ENCODE results near the gene HOXD12.

The HOXD12 gene

GRCh38 chr2:176115883-176116813 lies 16.6 kb downstream of the HOXD12 start, which contains the start of gene HOXD10:
Gene HOXD10, plus strand, starts transcription at chr2:176116778. Its CDS starts 56 bp downstream, at chr2:176116834.
- peak in 2 of 10 donors; percentile 79 to 80 for DNase-seq
- intact Hi-C loops (cut with DNase I), result no loop called here

GRCh38 chr2:176117162-176117822 lies 17.7 kb downstream of the HOXD12 start:
- intact Hi-C loops (cut with DNase I), result no loop called here
- peak in 2 of 10 donors; percentile 71 to 75 for DNase-seq

GRCh38 chr2:176117823-176118371 lies 18.3 kb downstream of the HOXD12 start:
- DNase-seq, result no peak
- intact Hi-C loops (cut with DNase I), result no loop called here

GRCh38 chr2:176118601-176119339 lies 19.2 kb downstream of the HOXD12 start:
- DNase-seq, result no peak
- intact Hi-C loops (cut with DNase I), result no loop called here

GRCh38 chr2:176120364-176121189 lies 21.0 kb downstream of the HOXD12 start:
- intact Hi-C loops (cut with DNase I), result loop anchor here (5.0 kb wide), 1 partner anchor 1773 kb away; no protein-coding TSS in a partner anchor

GRCh38 chr2:176121190-176122051 lies 21.8 kb downstream of the HOXD12 start:
- intact Hi-C loops (cut with DNase I), result loop anchor here (5.0 kb wide), 1 partner anchor 1774 kb away; no protein-coding TSS in a partner anchor
- peak in 1 of 10 donors; percentile 59 for DNase-seq

More at GRCh38 chr2:176120364-176121189, 21.0 kb downstream of the HOXD12 start:
- DNase-seq, result peak in 1 of 10 donors; percentile 22

GRCh38 chr2:176122052-176122682 lies 22.6 kb downstream of the HOXD12 start:
- intact Hi-C loops (cut with DNase I), result loop anchor here (5.0 kb wide), 1 partner anchor 1775 kb away; no protein-coding TSS in a partner anchor

GRCh38 chr2:176122683-176123410 lies 23.3 kb downstream of the HOXD12 start, which contains the start of gene HOXD9:
Gene HOXD9, plus strand, starts transcription at chr2:176122719. Its CDS starts 50 bp downstream, at chr2:176122769.
- DNase-seq, result peak in 1 of 10 donors; percentile 77
- intact Hi-C loops (cut with DNase I), result loop anchor here (5.0 kb wide), 1 partner anchor 1776 kb away; no protein-coding TSS in a partner anchor

More at GRCh38 chr2:176122052-176122682, 22.6 kb downstream of the HOXD12 start:
- DNase-seq, result no peak

GRCh38 chr2:176123411-176124109 lies 24.0 kb downstream of the HOXD12 start:
- DNase-seq, result peak in 1 of 10 donors; percentile 53
- intact Hi-C loops (cut with DNase I), result loop anchor here (5.0 kb wide), 1 partner anchor 1776 kb away; no protein-coding TSS in a partner anchor

GRCh38 chr2:176124110-176124946 lies 24.7 kb downstream of the HOXD12 start:
- DNase-seq, result peak in 1 of 10 donors; percentile 30
- intact Hi-C loops (cut with DNase I), result loop anchor here (5.0 kb wide), 1 partner anchor 1777 kb away; no protein-coding TSS in a partner anchor

GRCh38 chr2:176124947-176125771 lies 25.6 kb downstream of the HOXD12 start:
- DNase-seq, result peak in 1 of 10 donors; percentile 52
- intact Hi-C loops (cut with DNase I), result loop anchor here (5.0 kb wide), 4 partner anchors 512 to 1778 kb away; no protein-coding TSS in a partner anchor

- intact Hi-C loops (cut with DNase I), result loop anchor here (2.0 to 5.0 kb wide), 4 partner anchors 512 to 1022 kb away; no protein-coding TSS in a partner anchor
- peak in 1 of 10 donors; percentile 62 for DNase-seq
These were observed 26.1 kb downstream of the HOXD12 start for GRCh38 chr2:176125772-176126054.

GRCh38 chr2:176126929-176127773 lies 27.6 kb downstream of the HOXD12 start:
- intact Hi-C loops (cut with DNase I), result loop anchor here (2.0 to 5.0 kb wide), 4 partner anchors 510 to 1020 kb away; no protein-coding TSS in a partner anchor
- DNase-seq, result peak in 7 of 10 donors; percentile 55 to 92 (median 77)
